HepG2 (cell line): ENCODE results near the gene TTN. TPM values are rescaled to one million over a fixed set of nuclear protein-coding genes. Genes with fewer than 3 reads are reported as not detected.

Source experiments
- ADNP ChIP-seq: sonication (generic); formaldehyde crosslinking; IDR thresholded peaks from 2 replicates; pipeline ENCODE4 v1.4.0; 2020; ENCODE audit warnings: missing genetic modification reagents
- CEBPZ ChIP-seq: IDR thresholded peaks from 2 replicates; pipeline ENCODE4 v1.6.1; 2012; ENCODE audit warnings: low read length, improper control_type of control experiment
- HOXA5 ChIP-seq: sonication (generic); formaldehyde crosslinking; IDR thresholded peaks from 2 replicates; pipeline ENCODE4 v1.4.0; 2020; ENCODE audit warnings: missing genetic modification reagents
- MEF2D ChIP-seq: sonication (generic); formaldehyde crosslinking; IDR thresholded peaks from 2 replicates; pipeline ENCODE4 v1.5.1; 2020; ENCODE audit warnings: mild to moderate bottlenecking, missing genetic modification reagents
- PAX8 ChIP-seq: sonication (generic); formaldehyde crosslinking; IDR thresholded peaks from 2 replicates; pipeline ENCODE4 v1.8.0; 2022; ENCODE audit warnings: mild to moderate bottlenecking, missing genetic modification reagents, borderline replicate concordance
- PRPF4 ChIP-seq: fragments of 200-400 bp; formaldehyde crosslinking; IDR thresholded peaks from 2 replicates; pipeline ENCODE4 v1.6.1; 2016; ENCODE audit warnings: low read length, low read depth; ENCODE audit not compliant: poor library complexity, severe bottlenecking
- RBFOX2 ChIP-seq: fragments of 200-400 bp; formaldehyde crosslinking; IDR thresholded peaks from 2 replicates; pipeline ENCODE4 v1.6.1; 2017; ENCODE audit warnings: low read depth, mild to moderate bottlenecking, low read length
- RFX5 ChIP-seq: IDR thresholded peaks from 2 replicates; pipeline ENCODE4 v1.6.1; 2011; ENCODE audit warnings: low read depth, low read length, improper control_type of control experiment
- SCMH1 ChIP-seq: sonication (generic); formaldehyde crosslinking; IDR thresholded peaks from 2 replicates; pipeline ENCODE4 v1.9.0; 2021; ENCODE audit warnings: missing genetic modification reagents, mild to moderate bottlenecking, borderline replicate concordance
- TARDBP ChIP-seq: sonication (generic); formaldehyde crosslinking; IDR thresholded peaks from 2 replicates; pipeline ENCODE4 v1.8.0; 2022; ENCODE audit warnings: mild to moderate bottlenecking, missing genetic modification reagents
- ZNF674 ChIP-seq: sonication (generic); formaldehyde crosslinking; IDR thresholded peaks from 2 replicates; pipeline ENCODE4 v1.5.0; 2020; ENCODE audit warnings: low read depth, mild to moderate bottlenecking, missing genetic modification reagents
- ZNF678 ChIP-seq: sonication (generic); formaldehyde crosslinking; IDR thresholded peaks from 2 replicates; pipeline ENCODE4 v1.4.0; 2020; ENCODE audit warnings: mild to moderate bottlenecking, missing genetic modification reagents
- ZNF687 ChIP-seq: sonication (generic); formaldehyde crosslinking; IDR thresholded peaks from 2 replicates; pipeline ENCODE4 v1.5.1; 2020; ENCODE audit warnings: mild to moderate bottlenecking, missing genetic modification reagents, moderate library complexity
- ZSCAN31 ChIP-seq: sonication (generic); formaldehyde crosslinking; IDR thresholded peaks from 2 replicates; pipeline ENCODE4 v1.5.0; 2020; ENCODE audit warnings: low read depth, mild to moderate bottlenecking, missing genetic modification reagents
- polyA plus RNA-seq, 8 experiments: library from polyadenylated mRNA; depleted of rRNA in 3 of 8; stranded (reverse) in 7 of 8; unstranded in 1 of 8; fragments of >200 nt; fragmentation: Illumina TruSeq in 4 of 8; extraction: Trizol in 4 of 8; gene quantifications; 2 replicates each; pipeline versions ENCODE4 v1.2.1 to v1.2.3, GENCODE V29; 2011 to 2016; ENCODE audit warnings: low read depth in 4 of 8, missing spikeins in 1 of 8, mixed read lengths in 1 of 8; ENCODE audit not compliant: insufficient read depth in 1 of 8
- total RNA-seq, 5 experiments: library from RNA; depleted of rRNA; stranded (reverse); fragments of >200 nt; fragmentation: Illumina TruSeq; extraction: Trizol; gene quantifications; 2 replicates each; pipeline ENCODE4 v1.2.3, GENCODE V29; 2016; ENCODE audit warnings: low read depth in 1 of 5
- TF ChIP-seq, protein P1 (sequence below): sonication (generic); formaldehyde crosslinking; conservative IDR thresholded peaks from 2 replicates; pipeline ENCODE4 v1.8.0; 2022; ENCODE audit warnings: low read depth, missing genetic modification reagents
- TF ChIP-seq, protein P2 (sequence below): sonication (generic); formaldehyde crosslinking; IDR thresholded peaks from 2 replicates; pipeline ENCODE4 v1.4.0; 2020; ENCODE audit warnings: missing genetic modification reagents

Gene TTN
- total and polyA plus RNA-seq, 2 of the 13 experiments (the other 11 are each of a cell fraction or from before 2014, with no cell fraction given): under 0.01 TPM

DNA sequence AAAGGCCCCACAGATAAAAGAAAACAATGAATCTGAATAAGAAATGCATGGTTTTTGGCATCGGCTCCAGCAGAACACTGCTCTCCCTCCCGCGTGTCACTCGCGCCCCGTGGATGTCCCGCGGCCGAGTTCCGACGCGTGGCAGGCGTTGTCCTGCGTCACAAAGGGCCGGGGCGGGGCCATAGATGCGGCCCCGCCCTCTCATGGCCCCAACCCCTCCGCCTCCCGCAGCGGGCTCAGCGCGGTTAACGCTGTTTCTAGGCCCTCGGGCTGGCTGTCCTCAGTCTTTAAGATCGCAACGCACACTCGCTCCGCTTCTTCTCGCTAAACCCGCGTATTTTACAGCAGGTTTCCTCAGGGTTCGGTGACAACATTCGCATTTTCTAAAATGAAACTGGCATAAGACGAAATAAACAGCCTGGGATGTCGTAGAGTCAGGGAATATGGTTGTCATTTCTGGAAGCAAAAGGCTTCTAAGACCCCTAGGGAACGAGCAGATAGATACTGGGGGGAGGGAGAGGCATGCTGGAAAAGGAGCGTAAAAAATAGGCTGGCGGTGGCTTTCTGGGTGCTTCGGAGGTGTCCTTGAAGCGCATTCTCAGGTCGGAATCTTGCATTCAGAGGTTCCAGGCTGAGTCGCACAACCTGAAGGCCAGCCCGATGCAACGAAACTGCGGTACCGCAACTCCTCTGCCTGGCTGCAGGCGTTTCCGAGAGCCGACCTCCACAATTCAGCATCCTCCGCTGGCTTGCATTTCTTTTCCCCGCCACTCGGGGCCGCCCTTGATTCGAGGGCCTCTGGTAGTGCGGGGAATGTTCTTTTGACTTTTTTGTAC, 328.6 kb downstream of the TTN start, which contains the start of gene FKBP7 (continued):
- TF ChIP-seq ZSCAN31: no peak
- no peak for TF ChIP-seq SCMH1 (CRISPR knock-in tag)
- no peak for TF ChIP-seq PRPF4
- TF ChIP-seq ZNF674: no peak
- TF ChIP-seq ADNP (CRISPR knock-in tag): no peak
- peak; percentile 86 for TF ChIP-seq HOXA5 (CRISPR knock-in tag)
- TF ChIP-seq, protein P1, sequence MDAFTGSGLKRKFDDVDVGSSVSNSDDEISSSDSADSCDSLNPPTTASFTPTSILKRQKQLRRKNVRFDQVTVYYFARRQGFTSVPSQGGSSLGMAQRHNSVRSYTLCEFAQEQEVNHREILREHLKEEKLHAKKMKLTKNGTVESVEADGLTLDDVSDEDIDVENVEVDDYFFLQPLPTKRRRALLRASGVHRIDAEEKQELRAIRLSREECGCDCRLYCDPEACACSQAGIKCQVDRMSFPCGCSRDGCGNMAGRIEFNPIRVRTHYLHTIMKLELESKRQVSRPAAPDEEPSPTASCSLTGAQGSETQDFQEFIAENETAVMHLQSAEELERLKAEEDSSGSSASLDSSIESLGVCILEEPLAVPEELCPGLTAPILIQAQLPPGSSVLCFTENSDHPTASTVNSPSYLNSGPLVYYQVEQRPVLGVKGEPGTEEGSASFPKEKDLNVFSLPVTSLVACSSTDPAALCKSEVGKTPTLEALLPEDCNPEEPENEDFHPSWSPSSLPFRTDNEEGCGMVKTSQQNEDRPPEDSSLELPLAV: no peak
- no peak for TF ChIP-seq CEBPZ
- TF ChIP-seq RBFOX2: peak; percentile 93
- TF ChIP-seq MEF2D (CRISPR knock-in tag): no peak; the same call in 1 of the 2 replicates
- peak; percentile 80; the same call in 1 of the 2 replicates for TF ChIP-seq PAX8 (CRISPR knock-in tag)
- TF ChIP-seq TARDBP (CRISPR knock-in tag): peak; percentile 45
- TF ChIP-seq ZNF687 (CRISPR knock-in tag): peak; percentile 92
- no peak; the same call in 1 of the 2 replicates for TF ChIP-seq ZNF678 (CRISPR knock-in tag)
- no peak for TF ChIP-seq RFX5
- TF ChIP-seq, protein P2, sequence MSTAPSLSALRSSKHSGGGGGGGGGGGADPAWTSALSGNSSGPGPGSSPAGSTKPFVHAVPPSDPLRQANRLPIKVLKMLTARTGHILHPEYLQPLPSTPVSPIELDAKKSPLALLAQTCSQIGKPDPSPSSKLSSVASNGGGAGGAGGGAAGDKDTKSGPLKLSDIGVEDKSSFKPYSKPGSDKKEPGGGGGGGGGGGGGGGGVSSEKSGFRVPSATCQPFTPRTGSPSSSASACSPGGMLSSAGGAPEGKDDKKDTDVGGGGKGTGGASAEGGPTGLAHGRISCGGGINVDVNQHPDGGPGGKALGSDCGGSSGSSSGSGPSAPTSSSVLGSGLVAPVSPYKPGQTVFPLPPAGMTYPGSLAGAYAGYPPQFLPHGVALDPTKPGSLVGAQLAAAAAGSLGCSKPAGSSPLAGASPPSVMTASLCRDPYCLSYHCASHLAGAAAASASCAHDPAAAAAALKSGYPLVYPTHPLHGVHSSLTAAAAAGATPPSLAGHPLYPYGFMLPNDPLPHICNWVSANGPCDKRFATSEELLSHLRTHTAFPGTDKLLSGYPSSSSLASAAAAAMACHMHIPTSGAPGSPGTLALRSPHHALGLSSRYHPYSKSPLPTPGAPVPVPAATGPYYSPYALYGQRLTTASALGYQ: peak; percentile 55; the same call in 1 of the 2 replicates
